DMS53 (cell line): ENCODE results near the gene CACNA2D1.

Source experiments
- DNase-seq: peaks from one replicate; lab custom pipeline; 2025; lab: John Stamatoyannopoulos, UW

The CACNA2D1 gene

GRCh38 chr7:81960026-81960425 lies 483.6 kb downstream of the CACNA2D1 start:
- DNase-seq = no peak

GRCh38 chr7:81957517-81957916 lies 486.1 kb downstream of the CACNA2D1 start:
- DNase-seq = no peak

GRCh38 chr7:81956520-81956919 lies 487.1 kb downstream of the CACNA2D1 start:
- DNase-seq = peak; percentile 73

GRCh38 chr7:81949306-81949705 lies 494.3 kb downstream of the CACNA2D1 start:
- no peak for DNase-seq

- no peak for DNase-seq
Measured at GRCh38 chr7:81944058-81944457, 499.5 kb downstream of the CACNA2D1 start.

GRCh38 chr7:81937091-81937490 lies 506.5 kb downstream of the CACNA2D1 start:
- DNase-seq = no peak

GRCh38 chr7:81934596-81935301 lies 508.8 kb downstream of the CACNA2D1 start:
- DNase-seq = no peak

- DNase-seq = no peak
Measured at GRCh38 chr7:81932936-81933335, 510.6 kb downstream of the CACNA2D1 start.

GRCh38 chr7:81929386-81929785 lies 514.2 kb downstream of the CACNA2D1 start:
- no peak for DNase-seq

- no peak for DNase-seq
Measured at GRCh38 chr7:81926154-81926553, 517.4 kb downstream of the CACNA2D1 start.

- peak; percentile 53 for DNase-seq
Measured at GRCh38 chr7:81925530-81925929, 518.0 kb downstream of the CACNA2D1 start.

GRCh38 chr7:81924494-81924893 lies 519.1 kb downstream of the CACNA2D1 start:
- no peak for DNase-seq

- no peak for DNase-seq
Measured at GRCh38 chr7:81919494-81919893, 524.1 kb downstream of the CACNA2D1 start.

GRCh38 chr7:81908220-81908619 lies 535.4 kb downstream of the CACNA2D1 start:
- peak; percentile 86 for DNase-seq

- no peak for DNase-seq
Measured at GRCh38 chr7:81903115-81903514, 540.5 kb downstream of the CACNA2D1 start.

GRCh38 chr7:81902536-81902935 lies 541.0 kb downstream of the CACNA2D1 start:
- DNase-seq = no peak
